CD4-positive, alpha-beta T cell treated with Interleukin-15 for 4 hours (primary cell): ENCODE data around the gene ANGPTL7.

Experiments used
- DNase-seq: peaks from one replicate; pipeline ENCODE4 v3.0.0-alpha.2; 2020; ENCODE audit warnings: low spot score

ANGPTL7 gene

DNA sequence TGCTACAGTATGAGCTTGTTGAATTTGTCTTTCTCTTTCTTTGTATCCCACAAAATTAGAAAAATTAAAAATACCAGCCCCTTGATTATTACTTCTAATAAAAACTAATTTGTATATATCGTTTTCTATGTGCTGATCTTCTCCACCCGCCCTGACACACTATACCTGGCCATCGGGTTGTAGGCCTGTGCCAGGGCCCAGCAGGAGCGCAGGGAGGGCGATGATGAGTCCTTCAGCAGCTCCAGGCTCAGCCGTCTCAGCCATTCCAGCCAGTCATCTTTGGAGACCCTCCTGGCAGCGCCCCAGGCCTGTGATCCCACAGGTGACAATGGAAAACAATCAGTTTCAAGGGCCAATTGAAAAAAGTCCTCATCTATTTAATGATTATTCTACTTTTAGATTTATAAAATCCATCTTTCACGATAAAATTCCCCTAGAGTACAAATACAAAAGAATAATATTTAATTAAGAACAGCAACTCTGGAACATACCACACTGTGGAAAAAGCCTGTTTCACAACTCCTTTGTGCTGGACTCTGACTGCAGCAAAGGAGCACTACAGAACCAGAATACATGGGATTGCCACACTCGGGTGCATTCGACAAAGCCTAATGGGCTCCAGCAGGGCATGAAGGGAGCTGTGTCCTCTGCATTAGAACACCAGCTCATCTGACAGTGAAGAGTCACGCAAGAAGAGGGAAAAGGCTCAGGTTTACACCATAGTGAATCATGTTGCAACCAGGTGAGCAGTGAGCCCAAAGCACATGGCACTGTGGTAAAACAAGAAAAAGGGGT lies 15.4 kb downstream of the ANGPTL7 start:
- DNase-seq = no peak

DNA sequence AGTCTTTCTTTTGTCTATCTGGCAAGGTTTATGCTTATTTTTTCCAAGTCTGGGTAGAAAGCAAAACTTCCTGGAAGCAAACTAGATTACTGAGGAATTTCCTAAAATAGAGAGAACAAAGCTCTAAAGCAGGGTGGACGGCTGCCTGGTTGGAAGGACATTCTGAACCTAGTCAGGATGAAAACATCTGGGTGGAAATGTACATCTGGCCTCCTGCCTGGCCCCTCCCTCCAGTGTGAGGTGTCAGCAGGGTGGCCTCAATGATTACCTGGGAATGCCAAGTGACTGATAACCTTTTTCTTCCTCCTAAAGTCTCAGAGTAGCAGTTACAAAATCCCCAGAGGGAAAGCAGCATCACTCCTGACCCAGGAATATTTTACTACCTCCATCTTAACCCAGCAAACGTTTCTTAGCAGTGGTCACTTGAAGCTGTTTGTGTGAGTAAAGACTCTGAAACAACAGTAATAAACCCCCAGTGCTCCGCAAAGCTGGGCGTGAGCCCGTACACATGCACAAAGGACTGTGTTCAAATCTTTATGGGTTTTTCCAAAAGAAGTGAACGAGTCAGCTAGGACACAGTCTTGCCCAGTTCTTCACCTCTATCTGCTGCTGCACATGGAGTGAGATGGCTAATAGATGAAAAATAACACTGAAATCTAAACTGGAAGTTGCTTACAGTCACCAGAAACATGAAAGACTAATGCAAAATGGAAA lies 18.9 kb downstream of the ANGPTL7 start:
- DNase-seq = no peak

DNA sequence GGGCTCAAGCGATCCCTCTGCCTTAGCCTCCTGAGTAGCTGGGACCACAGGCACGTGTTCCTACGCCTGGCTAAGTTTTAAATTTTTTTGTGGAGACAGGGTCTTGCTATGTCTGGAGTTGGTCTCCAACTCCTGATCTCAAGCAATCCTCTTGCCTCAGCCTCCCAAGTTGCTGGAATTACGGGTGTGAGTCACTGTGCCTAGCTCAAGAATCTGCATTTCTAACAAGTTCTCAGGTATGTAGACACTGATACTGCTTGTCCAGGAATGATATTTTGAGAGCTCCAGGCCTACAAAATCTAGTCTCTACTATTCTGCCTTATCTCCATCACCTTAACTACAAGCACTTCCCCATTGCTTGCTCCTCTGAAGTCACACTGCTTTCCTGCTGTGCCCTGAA lies 22.3 kb downstream of the ANGPTL7 start:
- no peak for DNase-seq

DNA sequence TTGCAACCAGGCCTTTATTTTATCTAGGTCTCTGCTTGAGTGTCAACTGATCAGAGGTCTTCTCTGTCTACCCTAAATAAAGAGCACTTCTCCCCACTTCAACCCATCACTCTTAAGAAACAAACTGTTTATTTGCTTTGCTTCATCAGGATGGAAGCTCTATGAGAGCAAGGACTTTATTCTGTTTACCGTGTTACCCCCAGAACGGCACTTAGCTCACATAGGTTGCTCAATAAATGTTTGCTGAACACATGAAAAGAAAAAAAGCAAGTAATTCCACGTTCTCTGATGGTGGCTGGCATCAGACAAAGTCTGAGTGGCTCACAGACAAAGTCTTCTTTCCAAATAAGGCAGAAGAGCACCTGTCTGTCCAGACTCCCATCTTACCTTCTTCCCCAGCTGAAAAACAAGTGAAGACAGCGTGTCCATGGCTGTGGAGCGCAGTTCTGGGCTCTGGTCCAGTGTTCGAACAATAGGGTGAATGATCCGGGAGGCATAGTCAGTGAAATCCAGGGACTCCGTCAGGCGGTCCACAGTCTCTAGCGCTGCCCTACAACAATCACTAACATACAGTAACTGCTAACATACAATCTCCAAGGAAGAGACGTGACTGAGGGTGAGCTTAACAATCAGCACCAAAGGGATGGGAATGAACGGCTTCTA lies 22.9 kb downstream of the ANGPTL7 start:
- no peak for DNase-seq

DNA sequence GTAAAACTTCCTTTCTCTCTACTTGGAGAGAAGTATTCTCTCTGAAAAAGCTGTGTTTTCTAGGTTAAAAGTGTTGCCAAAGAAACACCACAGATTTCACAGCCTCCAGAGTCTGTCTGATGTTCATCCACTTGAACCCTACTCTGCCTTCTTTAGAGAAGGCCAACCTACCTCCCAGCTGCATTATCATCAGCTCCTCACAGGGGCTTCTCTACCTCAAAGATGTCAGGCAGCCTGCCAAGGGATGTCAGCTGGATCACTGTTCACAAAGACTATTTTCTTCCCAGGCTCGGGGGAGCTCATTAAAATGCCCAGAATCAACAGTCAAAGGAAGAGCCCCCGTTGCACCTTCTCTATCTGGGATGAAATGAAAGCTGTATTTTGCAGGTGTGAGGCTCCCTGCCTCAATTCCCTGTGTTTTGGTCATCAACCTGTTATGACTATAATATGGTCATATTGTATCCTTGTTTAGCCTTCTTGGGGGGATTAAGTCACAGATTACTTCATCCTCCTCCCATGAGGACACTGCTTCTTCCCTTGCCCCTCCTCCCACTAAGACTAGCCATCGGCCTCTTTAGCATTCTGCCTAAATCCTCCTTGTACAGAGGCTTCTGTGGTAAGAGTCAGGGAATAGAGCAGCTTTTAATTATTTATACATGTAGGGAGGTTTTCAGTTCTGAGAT lies 25.7 kb downstream of the ANGPTL7 start:
- no peak for DNase-seq

DNA sequence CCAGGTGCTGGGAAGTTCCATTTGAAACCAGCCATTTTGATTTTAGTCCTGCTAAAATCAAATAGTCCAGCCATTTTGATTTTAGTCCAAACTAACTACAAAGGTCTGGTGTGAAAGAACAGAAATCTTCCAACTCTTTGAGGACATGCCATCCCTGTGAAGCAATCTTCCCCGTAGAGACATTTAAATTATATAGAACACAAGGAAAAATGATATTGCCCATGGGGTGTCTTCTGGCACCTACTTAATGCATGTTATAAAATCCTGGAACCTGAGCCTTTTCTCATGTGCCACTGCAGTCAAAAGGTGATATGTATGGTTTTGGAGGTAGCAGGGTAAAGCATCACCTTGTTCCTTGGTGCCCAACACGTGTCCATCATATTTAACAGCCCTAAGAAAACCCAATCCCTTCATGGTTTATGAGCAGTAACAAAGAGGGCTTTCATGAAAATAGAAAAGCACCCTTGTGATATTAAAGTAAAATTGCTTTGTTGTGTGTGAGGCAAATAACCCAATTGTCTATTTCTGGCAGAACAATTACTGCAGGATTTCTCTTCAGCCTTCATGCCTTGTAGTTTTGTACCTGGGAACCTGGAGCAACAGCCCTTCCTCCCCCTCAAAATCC lies 26.3 kb downstream of the ANGPTL7 start:
- no peak for DNase-seq

DNA sequence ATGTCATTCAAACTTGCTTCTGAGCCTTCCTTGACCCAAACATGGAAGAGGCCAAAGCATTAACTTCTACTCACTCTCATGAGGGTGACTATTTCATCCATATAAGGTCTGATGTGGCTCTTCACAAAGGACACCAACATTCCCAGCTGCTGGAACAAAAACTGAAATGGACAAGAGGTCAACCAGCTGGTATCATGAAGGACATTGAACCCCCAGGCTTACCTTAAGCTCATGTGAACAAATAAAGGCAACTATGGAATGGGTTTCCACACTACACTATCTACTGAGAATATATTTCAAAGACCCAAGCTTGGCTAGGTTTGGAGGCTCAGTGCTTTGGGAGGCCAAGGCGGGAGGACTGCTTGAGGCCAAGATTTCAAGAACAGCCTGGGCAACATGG lies 26.9 kb downstream of the ANGPTL7 start:
- DNase-seq = no peak

DNA sequence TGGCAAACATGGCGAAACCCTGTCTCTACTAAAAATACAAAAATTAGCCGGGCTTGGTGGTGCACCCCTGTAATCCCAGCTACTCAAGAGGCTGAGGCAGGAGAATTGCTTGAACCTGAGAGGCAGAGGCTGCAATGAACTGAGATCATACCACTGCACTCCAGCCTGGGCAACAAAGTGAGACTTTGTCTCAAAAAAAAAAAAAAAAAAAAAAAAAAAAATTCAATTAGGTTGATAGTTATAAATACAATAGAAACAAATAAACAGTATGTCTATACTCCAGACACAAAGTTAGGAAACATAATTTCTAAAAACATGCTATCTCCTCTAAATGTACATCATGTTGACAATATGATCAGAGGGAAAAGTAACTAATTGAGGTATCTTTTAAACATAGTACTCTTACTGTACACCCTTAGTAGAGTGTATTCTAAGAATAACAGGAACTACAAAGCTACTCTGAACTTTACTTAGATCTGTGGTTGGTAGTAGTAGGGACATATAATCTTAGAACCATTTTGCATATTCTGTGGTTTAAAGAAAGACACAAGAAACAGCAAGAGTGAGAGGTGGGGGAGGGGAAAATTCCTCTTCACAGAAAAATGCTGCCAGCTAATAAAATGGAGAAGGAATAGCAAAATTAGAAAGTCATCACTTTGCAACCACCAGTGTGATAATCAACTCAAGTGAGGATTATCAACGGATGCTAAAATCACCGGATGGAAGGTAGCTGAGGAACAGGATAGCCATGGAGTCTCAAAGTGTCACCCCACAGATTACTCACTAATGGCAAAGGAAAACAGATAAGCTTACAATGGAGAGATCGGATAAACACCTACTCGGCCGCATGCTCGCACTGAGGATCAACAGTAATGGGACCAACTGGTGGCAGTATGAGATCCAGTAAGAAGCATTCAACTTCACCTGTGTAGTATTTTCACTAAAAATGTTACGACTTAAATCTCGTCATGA lies 38.2 kb downstream of the ANGPTL7 start:
- DNase-seq = no peak

DNA sequence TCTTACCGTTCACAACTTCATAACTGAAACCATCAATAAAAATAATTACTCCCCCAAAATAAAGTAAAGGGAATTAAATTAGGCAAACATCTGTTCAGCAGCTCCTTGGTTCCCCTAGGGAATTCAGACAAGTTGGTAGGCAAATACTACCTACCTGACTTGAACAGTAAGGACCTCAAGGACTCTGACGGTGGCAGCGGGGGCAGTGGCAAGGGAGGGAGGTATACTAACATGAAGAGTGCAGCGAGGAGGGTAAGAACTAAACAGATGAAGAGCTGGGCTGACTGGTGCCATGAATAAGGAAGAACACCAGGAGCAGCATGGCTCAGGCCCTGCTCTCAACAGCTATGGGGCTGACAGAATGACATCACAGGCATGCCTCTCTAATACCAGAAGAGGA lies 40.0 kb downstream of the ANGPTL7 start:
- no peak for DNase-seq

DNA sequence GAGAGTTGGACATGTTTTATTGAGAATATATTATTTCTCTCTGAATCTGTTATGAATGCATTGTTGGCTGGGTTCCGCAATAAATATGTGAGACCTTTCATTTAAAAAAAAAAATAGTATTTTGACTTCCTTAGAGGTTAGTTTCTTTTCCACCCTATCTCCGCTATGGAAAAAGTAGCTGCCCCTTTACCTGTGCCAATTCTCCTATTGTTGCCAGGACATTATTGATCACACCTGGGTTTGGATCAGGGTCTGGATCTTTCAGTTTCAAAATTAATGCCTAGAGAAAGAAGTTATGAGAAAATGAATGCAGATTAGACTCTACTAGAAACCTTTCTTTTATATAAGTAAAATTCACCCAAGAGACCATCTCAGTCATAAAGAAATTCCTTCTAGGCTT lies 44.1 kb downstream of the ANGPTL7 start:
- no peak for DNase-seq

DNA sequence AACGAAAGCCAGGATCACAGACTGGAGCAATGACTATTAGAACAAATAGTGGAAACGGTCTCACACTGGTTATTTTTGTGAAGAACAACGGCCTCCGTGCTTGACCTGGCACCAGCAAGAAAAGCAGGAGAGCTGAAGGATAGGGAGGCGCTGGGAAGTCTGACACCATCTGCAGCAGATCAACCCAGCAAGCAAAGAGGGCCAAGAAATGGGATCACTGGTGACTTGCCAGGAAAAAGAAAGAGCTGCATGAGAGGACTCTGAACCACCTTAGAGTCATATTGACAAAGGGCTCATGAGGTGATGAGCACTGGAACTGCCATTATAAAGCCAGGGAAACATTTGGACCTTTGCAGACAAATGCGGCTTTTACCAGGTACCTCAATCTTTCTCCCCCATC lies 48.2 kb downstream of the ANGPTL7 start:
- DNase-seq = no peak

DNA sequence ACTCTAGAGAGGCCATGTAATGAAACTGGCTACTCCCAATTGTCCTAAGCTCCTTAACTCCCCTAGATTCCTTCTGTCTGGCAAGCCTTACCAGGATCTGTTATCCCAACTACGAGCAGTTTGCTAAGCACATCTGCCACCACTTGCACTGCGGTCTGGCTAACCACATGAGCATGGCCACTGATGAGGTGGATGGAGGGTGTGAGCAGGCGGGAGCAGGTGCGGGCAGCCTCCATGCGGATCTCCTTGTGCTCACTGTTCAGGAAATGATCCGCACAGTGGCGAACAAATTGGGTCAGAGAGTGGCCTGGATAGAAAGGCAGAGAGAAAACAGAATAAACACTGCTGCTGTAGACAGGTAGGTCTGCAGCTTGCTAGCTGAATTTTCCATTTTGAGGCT lies 49.2 kb downstream of the ANGPTL7 start:
- DNase-seq = no peak

DNA sequence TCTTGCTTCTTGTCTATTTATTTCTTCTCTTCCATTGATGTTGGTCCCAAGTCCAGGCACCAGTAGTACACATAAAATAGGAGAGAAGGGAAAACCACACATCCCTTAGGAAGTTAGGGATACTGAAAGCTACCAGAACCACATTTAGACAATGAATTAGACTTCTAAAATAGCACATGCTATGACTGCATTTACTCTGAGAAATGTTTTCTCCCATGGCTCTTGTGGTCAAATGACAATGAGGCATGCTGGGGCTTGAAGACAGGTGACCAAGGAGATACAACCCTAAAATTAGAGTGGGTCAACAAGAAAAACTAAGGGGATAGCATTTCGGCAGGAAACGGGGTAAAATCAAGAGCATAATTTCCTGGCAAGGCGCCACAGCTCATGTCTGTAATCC lies 56.1 kb downstream of the ANGPTL7 start:
- DNase-seq = no peak
